ENCODE data around the gene RNF150.

Gene RNF150

GRCh38 chr4:140893939-140894338, 239.3 kb downstream of the RNF150 start:
- Histone ChIP-seq H4K20me1 (ENCODE audit: insufficient read depth, low read length, poor library complexity, severe bottlenecking) (no peaks in the 10 kb centered on the region), H3K4me2 (ENCODE audit: low read depth, low read length, poor library complexity, severe bottlenecking) (no peak overlapping the region), H3K79me2 (ENCODE audit: insufficient read depth, low read length) (no peaks in the 10 kb centered on the region), H3K9me3 (ENCODE audit: insufficient read depth, low read depth, low read length) (no peaks in the 10 kb centered on the region), H3K36me3 (ENCODE audit: insufficient read depth, low read length) (no peaks in the 10 kb centered on the region), H3K9ac (ENCODE audit: low read depth, low read length, poor library complexity, severe bottlenecking) (no peak overlapping the region), H3K9me2 (replicated peaks; ENCODE audit: low read depth, low read length) (no peaks in the 10 kb centered on the region), H3K4me1 (ENCODE audit: insufficient read depth, low read length, poor library complexity, severe bottlenecking) (no peaks in the 10 kb centered on the region), H3K4me3 (ENCODE audit: low read length, poor library complexity, severe bottlenecking) (no peak overlapping the region), H2AFZ (ENCODE audit: low read length) (no peak overlapping the region), H3F3A (ENCODE audit: low read depth) (no peaks in the 10 kb centered on the region), H3K27me3 (ENCODE audit: insufficient read depth, low read length, poor library complexity, severe bottlenecking) (no peaks in the 10 kb centered on the region)
- no peak for TF ChIP-seq CTCF (conservative IDR thresholded peaks at IDR 0.05; ENCODE audit: low read length)
- no peak for TF ChIP-seq EZH2phosphoT487 (IDR thresholded peaks at IDR 0.05; ENCODE audit: borderline replicate concordance)

DNA sequence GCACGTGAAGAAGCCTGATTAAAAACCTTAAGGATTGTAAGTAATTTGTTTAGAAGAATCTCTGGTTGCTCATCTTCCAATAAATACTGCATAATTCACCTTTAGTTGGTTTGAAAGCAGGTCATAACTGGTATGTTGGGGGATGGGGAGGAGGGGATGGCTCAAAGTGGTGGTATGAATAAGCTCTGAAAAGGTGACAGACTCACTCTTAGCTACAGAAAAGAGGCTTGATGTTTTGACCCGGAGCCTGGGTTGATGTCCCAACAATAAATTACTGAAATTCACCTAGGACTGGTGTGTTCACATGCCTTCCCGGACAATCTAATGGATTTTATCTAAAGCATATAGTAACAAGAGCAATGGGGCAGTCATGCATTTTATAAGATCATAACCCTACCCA, 245.2 kb downstream of the RNF150 start:
- H3K27me3 ChIP-seq (ENCODE audit: insufficient read depth, low read length, poor library complexity, severe bottlenecking) = no peaks in the 10 kb centered on the region
- no peak overlapping the region for H3K4me2 ChIP-seq (ENCODE audit: low read depth, low read length, poor library complexity, severe bottlenecking)
- no peaks in the 10 kb centered on the region for H4K20me1 ChIP-seq (ENCODE audit: insufficient read depth, low read length, poor library complexity, severe bottlenecking)
- H3K36me3 ChIP-seq (ENCODE audit: insufficient read depth, low read length) = no peaks in the 10 kb centered on the region
- peaks cover 3% of the 10 kb centered on the region; the same call in 1 of the 2 replicates for H3K9me3 ChIP-seq (ENCODE audit: insufficient read depth, low read depth, low read length)
- H3K9me2 ChIP-seq (replicated peaks; ENCODE audit: low read depth, low read length) = no peaks in the 10 kb centered on the region
- H3K79me2 ChIP-seq (ENCODE audit: insufficient read depth, low read length) = no peaks in the 10 kb centered on the region
- H3K9ac ChIP-seq (ENCODE audit: low read depth, low read length, poor library complexity, severe bottlenecking) = no peak overlapping the region
- TF ChIP-seq CTCF (conservative IDR thresholded peaks at IDR 0.05; ENCODE audit: low read length) = no peak
- no peak for TF ChIP-seq EZH2phosphoT487 (IDR thresholded peaks at IDR 0.05; ENCODE audit: borderline replicate concordance)
- no peak overlapping the region for H3K4me3 ChIP-seq (ENCODE audit: low read length, poor library complexity, severe bottlenecking)
- no peaks in the 10 kb centered on the region for H3F3A ChIP-seq (ENCODE audit: low read depth)
- no peak overlapping the region for H2AFZ ChIP-seq (ENCODE audit: low read length)
- H3K4me1 ChIP-seq (ENCODE audit: insufficient read depth, low read length, poor library complexity, severe bottlenecking) = no peaks in the 10 kb centered on the region

- H3K4me1 ChIP-seq (ENCODE audit: insufficient read depth, low read length, poor library complexity, severe bottlenecking) = no peaks in the 10 kb centered on the region
- H3K9me2 ChIP-seq (replicated peaks; ENCODE audit: low read depth, low read length) = no peaks in the 10 kb centered on the region
- no peaks in the 10 kb centered on the region for H3K36me3 ChIP-seq (ENCODE audit: insufficient read depth, low read length)
- no peaks in the 10 kb centered on the region for H4K20me1 ChIP-seq (ENCODE audit: insufficient read depth, low read length, poor library complexity, severe bottlenecking)
- TF ChIP-seq CTCF (conservative IDR thresholded peaks at IDR 0.05; ENCODE audit: low read length) (no peak), EZH2phosphoT487 (IDR thresholded peaks at IDR 0.05; ENCODE audit: borderline replicate concordance) (no peak)
- no peaks in the 10 kb centered on the region for H3F3A ChIP-seq (ENCODE audit: low read depth)
- H2AFZ ChIP-seq (ENCODE audit: low read length) = no peak overlapping the region
- no peaks in the 10 kb centered on the region for H3K27me3 ChIP-seq (ENCODE audit: insufficient read depth, low read length, poor library complexity, severe bottlenecking)
- H3K4me3 ChIP-seq (ENCODE audit: low read length, poor library complexity, severe bottlenecking) = no peak overlapping the region
- no peaks in the 10 kb centered on the region for H3K79me2 ChIP-seq (ENCODE audit: insufficient read depth, low read length)
- H3K9ac ChIP-seq (ENCODE audit: low read depth, low read length, poor library complexity, severe bottlenecking) = no peak overlapping the region
- H3K4me2 ChIP-seq (ENCODE audit: low read depth, low read length, poor library complexity, severe bottlenecking) = no peak overlapping the region
- H3K9me3 ChIP-seq (ENCODE audit: insufficient read depth, low read depth, low read length) = peaks cover 3% of the 10 kb centered on the region; the same call in 1 of the 2 replicates
These were observed 245.8 kb downstream of the RNF150 start for GRCh38 chr4:140887467-140887866.
